Fibroblast of lung (primary cell): Measurements from ENCODE around the gene DSCAML1. TPM values are rescaled to one million over a fixed set of nuclear protein-coding genes. Genes with fewer than 3 reads are reported as not detected.

Source experiments
- DNase-seq, 2 donors: peaks; one replicate each; pipeline versions ENCODE4 v3.0.0 to v3.0.0-alpha.2; 2010; ENCODE audit warnings: low read depth in 2 of 2
- H2AFZ ChIP-seq: 2 replicates; pipeline ENCODE4 v1.5.1; 2012; ENCODE audit warnings: low read length, control low read depth, inconsistent platforms
- H3K27ac ChIP-seq: 2 replicates; pipeline ENCODE4 v1.5.1; 2011; ENCODE audit warnings: low read length, control low read depth; ENCODE audit not compliant: insufficient read depth
- H3K27me3 ChIP-seq: 2 replicates; pipeline ENCODE4 v1.5.1; 2011; ENCODE audit warnings: mild to moderate bottlenecking, low read length; ENCODE audit not compliant: control insufficient read depth, insufficient read depth
- H3K36me3 ChIP-seq: 2 replicates; pipeline ENCODE4 v1.5.1; 2011; ENCODE audit warnings: low read length; ENCODE audit not compliant: control insufficient read depth, insufficient read depth
- H3K4me1 ChIP-seq: 2 replicates; pipeline ENCODE4 v1.5.1; 2011; ENCODE audit warnings: low read length; ENCODE audit not compliant: control insufficient read depth, insufficient read depth; ENCODE audit errors: extremely low read depth
- H3K4me2 ChIP-seq: 2 replicates; pipeline ENCODE4 v1.5.1; 2011; ENCODE audit warnings: low read length, control low read depth; ENCODE audit not compliant: insufficient read depth; ENCODE audit errors: extremely low read depth
- H3K4me3 ChIP-seq, 4 experiments: fragments of 200-600 bp in 1 of 4; sonication (generic) in 1 of 4; replicated peaks in 1 of 4; 2 replicates each; pipeline ENCODE4 v1.5.1; 2011 to 2016; ENCODE audit warnings: low read length in 4 of 4, low read depth in 3 of 4, mild to moderate bottlenecking in 3 of 4, control low read depth in 2 of 4, inconsistent platforms in 1 of 4, mixed read lengths in 1 of 4; ENCODE audit not compliant: insufficient read depth in 1 of 4; ENCODE audit errors: control extremely low read depth in 1 of 4
- H3K79me2 ChIP-seq: 2 replicates; pipeline ENCODE4 v1.5.1; 2012; ENCODE audit warnings: mild to moderate bottlenecking, low read length, inconsistent platforms; ENCODE audit not compliant: control insufficient read depth, insufficient read depth
- H3K9ac ChIP-seq: 2 replicates; pipeline ENCODE4 v1.5.1; 2011; ENCODE audit warnings: mild to moderate bottlenecking, low read length, control low read depth; ENCODE audit not compliant: insufficient read depth
- H3K9me3 ChIP-seq: 2 replicates; pipeline ENCODE4 v1.5.1; 2012; ENCODE audit warnings: low read depth, low read length; ENCODE audit not compliant: control insufficient read depth, insufficient read depth
- H4K20me1 ChIP-seq: 2 replicates; pipeline ENCODE4 v1.5.1; 2011; ENCODE audit warnings: low read length; ENCODE audit not compliant: control insufficient read depth, insufficient read depth; ENCODE audit errors: extremely low read depth
- EZH2 ChIP-seq: IDR thresholded peaks from 2 replicates; pipeline ENCODE4 v1.5.1; 2012; ENCODE audit warnings: low read length, control low read depth, mild to moderate bottlenecking; ENCODE audit errors: missing control alignments
- polyA plus RNA-seq, 2 donors: library from polyadenylated mRNA; depleted of rRNA in 1 of 2; stranded (reverse) in 1 of 2; unstranded in 1 of 2; fragments of >200 nt; gene quantifications; 2 replicates each; pipeline ENCODE4 v1.2.1, GENCODE V29; 2011 to 2012; ENCODE audit warnings: missing spikeins in 1 of 2
- total RNA-seq: library from RNA; depleted of rRNA; stranded (reverse); fragments of >200 nt; gene quantifications from 2 replicates; pipeline ENCODE4 v1.2.1, GENCODE V29; 2014
- TF ChIP-seq, protein P1 (sequence below), 2 donors: IDR thresholded peaks in 1 of 2; conservative IDR thresholded peaks in 1 of 2; 1 replicate in 1 of 2; 2 replicates in 1 of 2; pipeline ENCODE4 v1.5.1; 2011 to 2012; ENCODE audit warnings: low read length in 2 of 2, control low read depth in 1 of 2, inconsistent platforms in 1 of 2, low read depth in 1 of 2, mild to moderate bottlenecking in 1 of 2

DSCAML1 gene
- total and polyA plus RNA-seq, 2 donors (not counting 1 experiment from before 2014, with no cell fraction given), result not detected

DNA sequence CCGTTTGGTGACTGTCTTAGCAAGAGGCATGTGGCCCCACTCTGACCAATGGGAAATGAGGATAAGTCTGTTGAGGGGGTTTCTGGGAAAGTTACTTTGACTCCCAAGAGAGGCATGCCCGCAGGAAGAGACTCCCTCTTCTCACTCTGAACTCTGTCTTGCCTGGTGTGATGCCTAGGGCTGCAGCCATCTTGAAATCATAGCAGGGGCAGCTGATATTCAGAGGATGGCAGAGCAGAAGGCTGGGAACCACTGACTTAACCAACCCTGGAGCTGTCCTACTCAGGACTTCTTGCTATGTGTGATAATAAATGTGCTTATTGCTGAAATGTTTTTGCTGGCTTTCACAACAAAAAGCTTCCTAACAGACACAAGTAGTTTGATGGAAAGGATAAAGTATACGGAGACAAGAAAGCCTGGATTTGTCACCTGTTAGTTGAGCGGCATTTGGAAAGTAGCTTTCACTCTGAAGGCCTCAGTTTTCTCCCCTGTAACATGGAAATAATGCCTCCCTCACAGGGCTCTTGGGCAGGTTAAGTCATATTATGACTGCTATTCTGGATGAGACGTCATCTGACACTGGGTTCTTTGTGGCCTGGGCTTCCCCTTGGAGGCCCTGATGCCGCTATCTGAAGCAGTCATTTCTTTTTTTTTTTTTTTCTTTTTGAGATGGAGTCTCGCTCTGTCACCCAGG lies 340.8 kb downstream of the DSCAML1 start:
- no peaks in the 10 kb centered on the region for H3K27me3 ChIP-seq
- no peak overlapping the region for H3K4me2 ChIP-seq
- no peak overlapping the region for H2AFZ ChIP-seq
- H3K4me1 ChIP-seq, result no peaks in the 10 kb centered on the region
- H3K79me2 ChIP-seq, result no peaks in the 10 kb centered on the region
- H3K36me3 ChIP-seq, result no peaks in the 10 kb centered on the region
- no peak overlapping the region for H3K9ac ChIP-seq
- TF ChIP-seq, protein P1, sequence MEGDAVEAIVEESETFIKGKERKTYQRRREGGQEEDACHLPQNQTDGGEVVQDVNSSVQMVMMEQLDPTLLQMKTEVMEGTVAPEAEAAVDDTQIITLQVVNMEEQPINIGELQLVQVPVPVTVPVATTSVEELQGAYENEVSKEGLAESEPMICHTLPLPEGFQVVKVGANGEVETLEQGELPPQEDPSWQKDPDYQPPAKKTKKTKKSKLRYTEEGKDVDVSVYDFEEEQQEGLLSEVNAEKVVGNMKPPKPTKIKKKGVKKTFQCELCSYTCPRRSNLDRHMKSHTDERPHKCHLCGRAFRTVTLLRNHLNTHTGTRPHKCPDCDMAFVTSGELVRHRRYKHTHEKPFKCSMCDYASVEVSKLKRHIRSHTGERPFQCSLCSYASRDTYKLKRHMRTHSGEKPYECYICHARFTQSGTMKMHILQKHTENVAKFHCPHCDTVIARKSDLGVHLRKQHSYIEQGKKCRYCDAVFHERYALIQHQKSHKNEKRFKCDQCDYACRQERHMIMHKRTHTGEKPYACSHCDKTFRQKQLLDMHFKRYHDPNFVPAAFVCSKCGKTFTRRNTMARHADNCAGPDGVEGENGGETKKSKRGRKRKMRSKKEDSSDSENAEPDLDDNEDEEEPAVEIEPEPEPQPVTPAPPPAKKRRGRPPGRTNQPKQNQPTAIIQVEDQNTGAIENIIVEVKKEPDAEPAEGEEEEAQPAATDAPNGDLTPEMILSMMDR (conservative IDR thresholded peaks at IDR 0.05 in 1 of 2, IDR thresholded peaks at IDR 0.05 in 1 of 2; ENCODE audit: low read depth in 1 of 2, low read length in 2 of 2), result no peak
- no peak for TF ChIP-seq EZH2
- no peak for DNase-seq
- no peak overlapping the region for H3K4me3 ChIP-seq
- no peak overlapping the region for H3K27ac ChIP-seq
- no peaks in the 10 kb centered on the region for H4K20me1 ChIP-seq
- H3K9me3 ChIP-seq, result no peaks in the 10 kb centered on the region

- no peaks in the 10 kb centered on the region for H3K4me1 ChIP-seq
- H3K79me2 ChIP-seq, result no peaks in the 10 kb centered on the region
- H3K4me2 ChIP-seq, result no peak overlapping the region
- no peak overlapping the region for H2AFZ ChIP-seq
- no peaks in the 10 kb centered on the region for H3K9me3 ChIP-seq
- no peaks in the 10 kb centered on the region for H3K36me3 ChIP-seq
- H3K27me3 ChIP-seq, result no peaks in the 10 kb centered on the region
- H4K20me1 ChIP-seq, result no peaks in the 10 kb centered on the region
- no peak overlapping the region for H3K27ac ChIP-seq
- DNase-seq, result no peak
- no peak overlapping the region for H3K4me3 ChIP-seq
- TF ChIP-seq, protein P1 (conservative IDR thresholded peaks at IDR 0.05 in 1 of 2, IDR thresholded peaks at IDR 0.05 in 1 of 2; ENCODE audit: low read depth in 1 of 2, low read length in 2 of 2), result no peak
- TF ChIP-seq EZH2, result no peak
- no peak overlapping the region for H3K9ac ChIP-seq
These were observed 342.5 kb downstream of the DSCAML1 start for GRCh38 chr11:117454564-117454917.

DNA sequence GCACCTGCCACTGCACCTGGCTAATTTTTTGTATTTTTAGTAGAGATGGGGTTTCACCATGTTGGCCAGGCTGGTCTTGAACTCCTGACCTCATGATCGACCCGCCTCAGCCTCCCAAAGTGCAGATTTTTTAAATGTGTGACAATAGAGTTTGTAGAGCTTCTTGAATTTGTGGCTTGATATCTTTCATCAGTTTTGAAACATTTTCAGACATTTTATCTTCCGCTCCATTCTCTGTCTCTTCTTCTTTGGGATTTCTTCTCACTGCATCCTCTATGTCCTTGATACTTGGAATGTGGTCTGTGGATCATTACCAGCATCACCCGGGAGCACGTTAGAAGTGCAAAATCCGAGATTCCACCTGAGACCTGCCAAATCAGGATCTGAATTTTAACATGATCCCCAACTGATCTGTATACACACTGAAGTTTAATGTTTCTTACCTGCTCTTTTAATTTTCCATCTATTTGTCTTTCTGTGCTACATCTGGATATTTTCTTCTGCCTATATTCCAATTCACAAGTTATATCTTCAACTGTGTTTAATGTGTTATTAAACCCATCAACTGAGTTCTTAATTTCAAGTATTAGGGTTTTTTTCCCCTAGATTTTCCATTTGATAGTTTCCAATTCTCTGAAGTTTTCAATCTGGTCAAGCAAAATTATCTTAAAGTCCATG lies 343.0 kb downstream of the DSCAML1 start:
- Histone ChIP-seq H4K20me1 (no peaks in the 10 kb centered on the region), H3K36me3 (no peaks in the 10 kb centered on the region), H3K27ac (no peak overlapping the region), H2AFZ (no peak overlapping the region), H3K9me3 (no peaks in the 10 kb centered on the region), H3K27me3 (no peaks in the 10 kb centered on the region), H3K9ac (no peak overlapping the region), H3K4me3 (no peak overlapping the region), H3K4me2 (no peak overlapping the region), H3K4me1 (no peaks in the 10 kb centered on the region), H3K79me2 (no peaks in the 10 kb centered on the region)
- DNase-seq, result no peak
- TF ChIP-seq EZH2, result no peak
- TF ChIP-seq, protein P1 (conservative IDR thresholded peaks at IDR 0.05 in 1 of 2, IDR thresholded peaks at IDR 0.05 in 1 of 2; ENCODE audit: low read depth in 1 of 2, low read length in 2 of 2), result no peak
